Spleen (tissue), 7 donors: ENCODE data around the gene ARID4B.
"Not testable (repeated sequence)": the region's sequence is repeated elsewhere in the genome, so short reads cannot be mapped to it uniquely, and the experiment has no call there.

Source experiments
- POLR2A ChIP-seq, 3 donors: fragments of 450-650 bp; IDR thresholded peaks; one replicate each; pipeline ENCODE4 v1.5.1; 2017; ENCODE audit warnings: antibody characterized with exemption in 3 of 3, mild to moderate bottlenecking in 1 of 3
- TF ChIP-seq, protein P1 (sequence below), 11 experiments: fragments of 200-600 bp in 7 of 11; fragments of 450-650 bp in 4 of 11; sonication (generic) in 4 of 11; IDR thresholded peaks in 8 of 11; conservative IDR thresholded peaks in 3 of 11; 1 replicate in 7 of 11; 2 replicates in 4 of 11; pipeline versions ENCODE4 v1.4.0 to v1.8.0; 2016 to 2021; ENCODE audit warnings: antibody characterized with exemption in 11 of 11, inconsistent platforms in 4 of 11, mild to moderate bottlenecking in 1 of 11
- donor health status: DM: no; HTN: no; CAD: no; lungs with moderate emphysema.
- donor health status: DM: no; HTN: no; CAD: no.
- donor health status: DM: no; HTN: no; CAD: no.

DNA sequence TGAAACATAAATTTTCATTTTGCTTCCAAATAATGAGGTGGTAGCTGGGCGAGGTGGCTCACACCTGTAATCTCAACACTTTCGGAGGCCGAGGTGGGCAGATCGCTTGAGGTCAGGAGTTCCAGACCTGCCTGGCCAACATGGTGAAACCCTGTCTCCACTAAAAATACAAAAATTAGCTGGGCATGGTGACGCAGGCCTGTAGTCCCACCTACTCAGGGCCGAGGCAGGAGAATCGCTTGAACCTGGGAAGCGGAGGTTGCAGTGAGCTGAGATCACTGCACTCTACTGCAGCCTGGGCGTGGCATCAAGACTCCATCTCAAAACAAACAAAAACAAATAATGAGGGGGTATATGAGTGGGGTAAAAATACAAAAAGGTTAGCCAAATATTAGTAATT is 168.0 kb downstream of the ARID4B start:
- TF ChIP-seq, protein P1, sequence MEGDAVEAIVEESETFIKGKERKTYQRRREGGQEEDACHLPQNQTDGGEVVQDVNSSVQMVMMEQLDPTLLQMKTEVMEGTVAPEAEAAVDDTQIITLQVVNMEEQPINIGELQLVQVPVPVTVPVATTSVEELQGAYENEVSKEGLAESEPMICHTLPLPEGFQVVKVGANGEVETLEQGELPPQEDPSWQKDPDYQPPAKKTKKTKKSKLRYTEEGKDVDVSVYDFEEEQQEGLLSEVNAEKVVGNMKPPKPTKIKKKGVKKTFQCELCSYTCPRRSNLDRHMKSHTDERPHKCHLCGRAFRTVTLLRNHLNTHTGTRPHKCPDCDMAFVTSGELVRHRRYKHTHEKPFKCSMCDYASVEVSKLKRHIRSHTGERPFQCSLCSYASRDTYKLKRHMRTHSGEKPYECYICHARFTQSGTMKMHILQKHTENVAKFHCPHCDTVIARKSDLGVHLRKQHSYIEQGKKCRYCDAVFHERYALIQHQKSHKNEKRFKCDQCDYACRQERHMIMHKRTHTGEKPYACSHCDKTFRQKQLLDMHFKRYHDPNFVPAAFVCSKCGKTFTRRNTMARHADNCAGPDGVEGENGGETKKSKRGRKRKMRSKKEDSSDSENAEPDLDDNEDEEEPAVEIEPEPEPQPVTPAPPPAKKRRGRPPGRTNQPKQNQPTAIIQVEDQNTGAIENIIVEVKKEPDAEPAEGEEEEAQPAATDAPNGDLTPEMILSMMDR (IDR thresholded peaks at IDR 0.05 in 8 of 11, conservative IDR thresholded peaks at IDR 0.05 in 3 of 11) = not testable (repeated sequence)
- not testable (repeated sequence) for TF ChIP-seq POLR2A (IDR thresholded peaks at IDR 0.05)
